ENCODE measurements around the gene TCTA. TPM values are rescaled to one million over a fixed set of nuclear protein-coding genes. Genes with fewer than 3 reads are reported as not detected.

The TCTA gene
- total RNA-seq, 1 donor from 2014 or later: 17.1 TPM

GRCh38 chr3:49434731-49435130 is 22.5 kb downstream of the TCTA start:
- ATAC-seq (no peak), DNase-seq (ENCODE audit: missing footprints) (no peak)
- intact Hi-C loops (cut with DNase I): no loop called here

- no peak for DNase-seq (ENCODE audit: missing footprints)
- no peak for ATAC-seq
- intact Hi-C loops (cut with DNase I): loop anchor here (5.0 kb wide), 3 partner anchors 148 to 458 kb away; partner anchors contain the start of gene KLHDC8B
These were observed 33.2 kb downstream of the TCTA start for GRCh38 chr3:49445391-49445790.

GRCh38 chr3:49453621-49454020 is 41.4 kb downstream of the TCTA start:
- DNase-seq (ENCODE audit: missing footprints) (no peak), ATAC-seq (no peak)
- intact Hi-C loops (cut with DNase I): no loop called here

GRCh38 chr3:49454458-49454857 is 42.2 kb downstream of the TCTA start:
- peak; percentile 71 for ATAC-seq
- DNase-seq (ENCODE audit: missing footprints): no peak
- intact Hi-C loops (cut with DNase I): no loop called here

- DNase-seq (ENCODE audit: missing footprints) (no peak), ATAC-seq (peak; percentile 62)
- intact Hi-C loops (cut with DNase I): no loop called here
These were observed 42.9 kb downstream of the TCTA start for GRCh38 chr3:49454898-49455681.

GRCh38 chr3:49456466-49456865 is 44.2 kb downstream of the TCTA start:
- no peak for ATAC-seq
- intact Hi-C loops (cut with DNase I): no loop called here

GRCh38 chr3:49460188-49460890 is 48.1 kb downstream of the TCTA start:
- no peak for ATAC-seq
- intact Hi-C loops (cut with DNase I): no loop called here

More at GRCh38 chr3:49456466-49456865, 44.2 kb downstream of the TCTA start:
- no peak for DNase-seq (ENCODE audit: missing footprints)

GRCh38 chr3:49460956-49461355 is 48.7 kb downstream of the TCTA start:
- ATAC-seq (no peak), DNase-seq (ENCODE audit: missing footprints) (no peak)
- intact Hi-C loops (cut with DNase I): no loop called here

More at GRCh38 chr3:49460188-49460890, 48.1 kb downstream of the TCTA start:
- no peak for DNase-seq (ENCODE audit: missing footprints)

- intact Hi-C loops (cut with DNase I): no loop called here
- DNase-seq (ENCODE audit: missing footprints): no peak
- ATAC-seq: no peak
These were observed 49.4 kb downstream of the TCTA start for GRCh38 chr3:49461443-49462171.

- intact Hi-C loops (cut with DNase I): no loop called here
- no peak for ATAC-seq
- no peak for DNase-seq (ENCODE audit: missing footprints)
These were observed 50.0 kb downstream of the TCTA start for GRCh38 chr3:49462222-49462621.

GRCh38 chr3:49465270-49466034 is 53.2 kb downstream of the TCTA start:
- ATAC-seq (no peak), DNase-seq (ENCODE audit: missing footprints) (no peak)
- intact Hi-C loops (cut with DNase I): loop anchor here (5.0 kb wide), 2 partner anchors 207 to 293 kb away; partner anchors contain the start of genes APEH and KLHDC8B

Other genes starting within 250 kb of the TCTA start
- gene CCDC71, start 246.1 kb upstream of the TCTA start, total RNA-seq: 9.4 TPM
- 128 TPM for gene KLHDC8B, start 240.8 kb upstream of the TCTA start, total RNA-seq
- 2.1 TPM for gene C3orf62, start 135.2 kb upstream of the TCTA start, total RNA-seq
- 39.4 TPM for gene USP4, start 72.4 kb upstream of the TCTA start, total RNA-seq
- 136 TPM for gene GPX1, start 54.1 kb upstream of the TCTA start, total RNA-seq
- 285 TPM for gene RHOA, start 447 bp upstream of the TCTA start, total RNA-seq
- gene AMT, start 10.1 kb downstream of the TCTA start, total RNA-seq: 20.5 TPM
- 15.5 TPM for gene NICN1, start 16.9 kb downstream of the TCTA start, total RNA-seq
- 129 TPM for gene DAG1, start 57.8 kb downstream of the TCTA start, total RNA-seq
- gene BSN, start 142.1 kb downstream of the TCTA start, total RNA-seq: 0.27 TPM

All from Right ventricle myocardium inferior (tissue), 1 donor.